H9 (cell line): ENCODE results near the gene EPB41L2. TPM values are rescaled to one million over a fixed set of nuclear protein-coding genes. Genes with fewer than 3 reads are reported as not detected.

Experiments used
- DNase-seq: peaks from one replicate; pipeline ENCODE4 v3.0.0-alpha.2; 2017
- H2AFZ ChIP-seq: one replicate; pipeline ENCODE4 v1.6.1; 2013; ENCODE audit warnings: mild to moderate bottlenecking, low read length, control low read depth, moderate library complexity
- H2AK5ac ChIP-seq: 2 replicates; pipeline ENCODE4 v1.6.1; 2013; ENCODE audit warnings: low read length, control low read depth, mixed read lengths; ENCODE audit not compliant: insufficient read length
- H2BK120ac ChIP-seq: one replicate; pipeline ENCODE4 v1.6.1; 2013; ENCODE audit warnings: low read depth, mild to moderate bottlenecking, low read length, control low read depth, inconsistent platforms; ENCODE audit not compliant: poor library complexity, severe bottlenecking
- H2BK12ac ChIP-seq: 2 replicates; pipeline ENCODE4 v1.6.1; 2013; ENCODE audit warnings: low read length, control low read depth, mixed read lengths, low read depth; ENCODE audit not compliant: insufficient read length
- H2BK15ac ChIP-seq: 2 replicates; pipeline ENCODE4 v1.6.1; 2013; ENCODE audit warnings: low read depth, low read length, control low read depth
- H2BK20ac ChIP-seq: one replicate; pipeline ENCODE4 v1.6.1; 2013; ENCODE audit warnings: low read depth, mild to moderate bottlenecking, low read length, control low read depth, inconsistent platforms; ENCODE audit not compliant: poor library complexity, severe bottlenecking
- H2BK5ac ChIP-seq: 2 replicates; pipeline ENCODE4 v1.6.1; 2013; ENCODE audit warnings: low read length, control low read depth, mixed read lengths; ENCODE audit not compliant: insufficient read length
- H3K14ac ChIP-seq: 2 replicates; pipeline ENCODE4 v1.6.1; 2013; ENCODE audit warnings: low read length, control low read depth; ENCODE audit not compliant: insufficient read depth
- H3K18ac ChIP-seq: 2 replicates; pipeline ENCODE4 v1.6.1; 2013; ENCODE audit warnings: low read depth, mild to moderate bottlenecking, mixed read lengths, low read length, control low read depth; ENCODE audit not compliant: insufficient read length
- H3K23ac ChIP-seq: 2 replicates; pipeline ENCODE4 v1.6.1; 2013; ENCODE audit warnings: low read length, control low read depth, mixed read lengths, low read depth; ENCODE audit not compliant: insufficient read length
- H3K23me2 ChIP-seq: 2 replicates; pipeline ENCODE4 v1.6.1; 2013; ENCODE audit warnings: low read depth, mild to moderate bottlenecking, mixed read lengths, low read length, control low read depth; ENCODE audit not compliant: insufficient read length, poor library complexity, severe bottlenecking
- H3K27ac ChIP-seq: 2 replicates; pipeline ENCODE4 v1.5.1; 2013; ENCODE audit warnings: low read length, control low read depth, mixed read lengths, low read depth; ENCODE audit not compliant: insufficient read length
- H3K27me3 ChIP-seq: 2 replicates; pipeline ENCODE4 v1.6.1; 2013; ENCODE audit warnings: low read length, control low read depth, inconsistent platforms; ENCODE audit not compliant: insufficient read depth
- H3K4ac ChIP-seq: 2 replicates; pipeline ENCODE4 v1.6.1; 2013; ENCODE audit warnings: low read depth, mild to moderate bottlenecking, control low read depth, inconsistent platforms, low read length, moderate library complexity
- H3K4me1 ChIP-seq: 2 replicates; pipeline ENCODE4 v1.6.1; 2013; ENCODE audit warnings: low read length, control low read depth, inconsistent platforms; ENCODE audit not compliant: insufficient read depth
- H3K4me2 ChIP-seq: 2 replicates; pipeline ENCODE4 v1.6.1; 2013; ENCODE audit warnings: low read length, control low read depth, mixed read lengths; ENCODE audit not compliant: insufficient read length, insufficient read depth
- H3K56ac ChIP-seq: 2 replicates; pipeline ENCODE4 v1.6.1; 2013; ENCODE audit warnings: low read depth, mild to moderate bottlenecking, mixed read lengths, low read length, control low read depth; ENCODE audit not compliant: insufficient read length
- H3K79me1 ChIP-seq: 2 replicates; pipeline ENCODE4 v1.6.1; 2013; ENCODE audit warnings: low read depth, mild to moderate bottlenecking, moderate library complexity, low read length, control low read depth, inconsistent platforms; ENCODE audit not compliant: insufficient read depth, poor library complexity, severe bottlenecking
- H3K79me2 ChIP-seq: 2 replicates; pipeline ENCODE4 v1.6.1; 2013; ENCODE audit warnings: low read length, control low read depth, inconsistent platforms; ENCODE audit not compliant: insufficient read depth
- H3K9ac ChIP-seq: 2 replicates; pipeline ENCODE4 v1.6.1; 2013; ENCODE audit warnings: low read length, control low read depth, mixed read lengths; ENCODE audit not compliant: insufficient read length; ENCODE audit errors: extremely low read depth
- H3K9me3 ChIP-seq: one replicate; pipeline ENCODE4 v1.6.1; 2013; ENCODE audit warnings: low read depth, low read length, inconsistent platforms; ENCODE audit not compliant: control insufficient read depth
- H3T11ph ChIP-seq: one replicate; pipeline ENCODE4 v1.6.1; 2013; ENCODE audit warnings: mild to moderate bottlenecking, low read length, control low read depth, inconsistent platforms
- H4K20me1 ChIP-seq: one replicate; pipeline ENCODE4 v1.6.1; 2013; ENCODE audit not compliant: control insufficient read depth, insufficient read length, insufficient read depth
- H4K5ac ChIP-seq: 2 replicates; pipeline ENCODE4 v1.6.1; 2013; ENCODE audit warnings: low read depth, mild to moderate bottlenecking, mixed read lengths, low read length, control low read depth; ENCODE audit not compliant: insufficient read length
- H4K8ac ChIP-seq: replicated peaks from 2 replicates; pipeline ENCODE4 v1.6.1; 2013; ENCODE audit warnings: low read length, control low read depth, mixed read lengths, low read depth; ENCODE audit not compliant: insufficient read length
- H4K91ac ChIP-seq: 2 replicates; pipeline ENCODE4 v1.6.1; 2013; ENCODE audit warnings: low read depth, mild to moderate bottlenecking, moderate library complexity, mixed read lengths, low read length, control low read depth; ENCODE audit not compliant: insufficient read length
- H3K27ac Mint-ChIP-seq, 3 experiments: 2 replicates in 2 of 3; 3 replicates in 1 of 3; pipeline ENCODE4 v1.8.0; 2020 to 2021; ENCODE audit warnings: mixed read lengths in 3 of 3, mild to moderate bottlenecking in 1 of 3, moderate library complexity in 1 of 3
- H3K27me3 Mint-ChIP-seq: 2 replicates; pipeline ENCODE4 v1.8.0; 2021; ENCODE audit warnings: low read depth, mild to moderate bottlenecking, moderate library complexity, mixed read lengths
- H3K36me3 Mint-ChIP-seq, 3 experiments: 2 replicates in 2 of 3; 3 replicates in 1 of 3; pipeline ENCODE4 v1.8.0; 2020 to 2021; ENCODE audit warnings: low read depth in 3 of 3, mixed read lengths in 3 of 3; ENCODE audit not compliant: insufficient read depth in 1 of 3
- H3K4me1 Mint-ChIP-seq, 2 experiments: 2 replicates each; pipeline ENCODE4 v1.8.0; 2020; ENCODE audit warnings: mixed read lengths in 2 of 2
- H3K4me3 Mint-ChIP-seq, 2 experiments: 2 replicates in 1 of 2; 3 replicates in 1 of 2; pipeline ENCODE4 v1.8.0; 2020 to 2021; ENCODE audit warnings: mild to moderate bottlenecking in 2 of 2, mixed read lengths in 2 of 2, moderate library complexity in 1 of 2
- H3K9me3 Mint-ChIP-seq, 2 experiments: 2 replicates in 1 of 2; 3 replicates in 1 of 2; pipeline ENCODE4 v1.8.0; 2020; ENCODE audit warnings: mild to moderate bottlenecking in 2 of 2, mixed read lengths in 2 of 2, moderate library complexity in 1 of 2
- WGBS: extraction: QIAGEN DNeasy Blood & Tissue Kit; methylation state at CpG from one replicate; pipeline ENCODE4 v1.1.7; 2013; ENCODE audit warnings: missing lambda C conversion rate, low lambda C conversion rate, mixed read lengths; ENCODE audit not compliant: insufficient read length; ENCODE audit errors: extremely low coverage; 5-methylcytosine and 5-hydroxymethylcytosine counted together
- total RNA-seq: library from RNA; stranded (reverse); gene quantifications from 2 replicates; pipeline ENCODE4 v1.2.1, GENCODE V29; 2021
- TF ChIP-seq, protein P1 (sequence below): fragments of 200-600 bp; sonication (generic); conservative IDR thresholded peaks from 3 replicates; pipeline ENCODE4 v1.8.0; 2021; ENCODE audit warnings: antibody characterized with exemption, mild to moderate bottlenecking

EPB41L2 gene
- total RNA-seq, 1 experiment from 2014 or later = 90.2 TPM

DNA sequence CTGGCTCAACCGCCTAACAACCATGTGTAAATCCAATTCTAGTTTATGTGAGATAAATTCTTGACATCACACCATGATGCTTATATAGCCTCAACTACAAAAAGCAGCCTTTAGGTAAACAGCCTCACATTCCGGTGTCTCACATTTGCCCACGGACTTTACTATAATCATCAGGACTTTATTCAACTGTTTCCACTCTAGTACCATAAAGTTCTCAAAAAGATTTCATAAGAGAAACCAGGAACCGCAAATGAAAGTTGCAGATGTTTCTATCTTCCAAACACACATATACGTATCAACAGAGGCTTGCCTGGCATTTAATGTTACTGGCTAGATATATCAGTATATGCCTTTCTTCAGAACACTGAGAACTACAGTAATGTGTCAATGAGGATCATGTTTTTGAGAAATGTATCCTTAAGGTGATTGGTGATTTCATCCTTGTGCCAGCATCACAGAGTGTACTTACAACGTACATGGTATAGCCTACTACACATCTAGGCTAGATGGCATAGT lies 80.0 kb downstream of the EPB41L2 start:
- H2AK5ac ChIP-seq = no peak overlapping the region
- TF ChIP-seq, protein P1, sequence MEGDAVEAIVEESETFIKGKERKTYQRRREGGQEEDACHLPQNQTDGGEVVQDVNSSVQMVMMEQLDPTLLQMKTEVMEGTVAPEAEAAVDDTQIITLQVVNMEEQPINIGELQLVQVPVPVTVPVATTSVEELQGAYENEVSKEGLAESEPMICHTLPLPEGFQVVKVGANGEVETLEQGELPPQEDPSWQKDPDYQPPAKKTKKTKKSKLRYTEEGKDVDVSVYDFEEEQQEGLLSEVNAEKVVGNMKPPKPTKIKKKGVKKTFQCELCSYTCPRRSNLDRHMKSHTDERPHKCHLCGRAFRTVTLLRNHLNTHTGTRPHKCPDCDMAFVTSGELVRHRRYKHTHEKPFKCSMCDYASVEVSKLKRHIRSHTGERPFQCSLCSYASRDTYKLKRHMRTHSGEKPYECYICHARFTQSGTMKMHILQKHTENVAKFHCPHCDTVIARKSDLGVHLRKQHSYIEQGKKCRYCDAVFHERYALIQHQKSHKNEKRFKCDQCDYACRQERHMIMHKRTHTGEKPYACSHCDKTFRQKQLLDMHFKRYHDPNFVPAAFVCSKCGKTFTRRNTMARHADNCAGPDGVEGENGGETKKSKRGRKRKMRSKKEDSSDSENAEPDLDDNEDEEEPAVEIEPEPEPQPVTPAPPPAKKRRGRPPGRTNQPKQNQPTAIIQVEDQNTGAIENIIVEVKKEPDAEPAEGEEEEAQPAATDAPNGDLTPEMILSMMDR = no peak
- H4K8ac ChIP-seq = no peak overlapping the region
- H3K9ac ChIP-seq = no peak overlapping the region
- Mint-ChIP-seq H3K27ac (no peak overlapping the region), H3K27me3 (no peaks in the 10 kb centered on the region), H3K4me1 (peaks cover 11 to 14% of the 10 kb centered on the region in 2 experiments), H3K36me3 (peaks cover 0 to 4% (median 3%) of the 10 kb centered on the region in 3 experiments; a peak in 1 of 7 replicates), H3K9me3 (no peaks in the 10 kb centered on the region; a peak in 1 of 5 replicates), H3K4me3 (no peak overlapping the region)
- H3K23me2 ChIP-seq = no peaks in the 10 kb centered on the region
- peaks cover 3% of the 10 kb centered on the region for H3K79me1 ChIP-seq
- H3K18ac ChIP-seq = no peak overlapping the region
- no peak overlapping the region for H3K27ac ChIP-seq
- H2BK5ac ChIP-seq = no peak overlapping the region
- H3K4ac ChIP-seq = no peak overlapping the region
- H4K5ac ChIP-seq = no peak overlapping the region
- peaks cover 3% of the 10 kb centered on the region; the same call in 1 of the 2 replicates for H3K4me1 ChIP-seq
- no peak overlapping the region for H3T11ph ChIP-seq
- no peak overlapping the region for H3K14ac ChIP-seq
- H3K23ac ChIP-seq = no peak overlapping the region
- H4K20me1 ChIP-seq = no peaks in the 10 kb centered on the region
- H3K4me2 ChIP-seq = no peak overlapping the region
- no peak overlapping the region for H2BK15ac ChIP-seq
- H4K91ac ChIP-seq = no peak overlapping the region
- WGBS = no CpG with 5 or more reads among the region's 6 CpGs
- H3K56ac ChIP-seq = no peak overlapping the region
- no peak overlapping the region for H2BK120ac ChIP-seq
- no peak for DNase-seq
- H2BK20ac ChIP-seq = no peak overlapping the region
- H2AFZ ChIP-seq = no peak overlapping the region
- no peak overlapping the region for H2BK12ac ChIP-seq
- H3K9me3 ChIP-seq = no peaks in the 10 kb centered on the region
- peaks cover 2% of the 10 kb centered on the region; the same call in 1 of the 2 replicates for H3K79me2 ChIP-seq
- no peaks in the 10 kb centered on the region for H3K27me3 ChIP-seq
